NCI-H1105 (cell line): Measurements from ENCODE around the gene PRKD3.

Source experiments
- DNase-seq: peaks from one replicate; lab custom pipeline; 2025; lab: John Stamatoyannopoulos, UW

Gene PRKD3

DNA sequence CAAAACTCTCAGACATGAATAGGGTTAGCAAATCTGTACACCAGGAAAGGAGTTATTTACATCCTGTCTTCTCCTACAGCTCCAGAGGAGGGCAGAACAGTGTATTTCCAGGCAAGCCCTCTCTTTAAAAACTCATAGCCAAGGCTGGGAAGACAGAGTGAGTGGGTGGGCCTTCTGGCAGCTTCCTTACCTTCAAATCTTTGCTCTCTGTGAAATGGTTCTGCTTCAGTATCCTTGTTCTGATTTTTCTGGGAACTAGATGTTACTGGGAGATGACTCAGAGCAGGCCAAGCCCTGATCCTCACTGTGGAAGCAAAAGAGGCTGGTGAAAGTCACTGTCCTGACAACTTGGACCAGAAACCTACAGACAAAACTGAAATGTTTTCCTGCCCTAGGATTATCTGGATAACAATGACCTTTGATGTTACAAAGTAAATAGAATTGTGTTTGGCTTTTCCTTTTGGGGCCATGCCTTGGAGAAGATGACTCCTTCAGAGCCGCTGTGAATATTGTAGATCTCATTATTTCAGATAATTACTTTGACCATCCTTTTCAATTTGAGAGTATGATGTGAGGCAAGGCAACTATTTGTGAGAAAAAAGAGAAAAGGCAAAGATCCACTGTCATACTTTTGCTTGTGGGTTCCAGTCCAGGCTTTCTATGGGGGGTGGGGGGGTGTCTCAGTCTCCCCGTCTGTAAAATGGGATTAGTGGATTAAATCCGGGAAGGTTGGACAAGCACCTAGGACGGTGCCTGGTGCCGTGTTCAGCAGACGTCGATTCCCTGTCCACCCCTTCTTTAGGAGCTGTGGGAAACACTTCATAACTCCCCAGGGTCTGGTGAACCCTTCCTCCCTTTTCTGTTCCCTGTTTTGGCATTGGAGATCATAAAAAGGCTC lies 19.2 kb upstream of the PRKD3 start:
- no peak for DNase-seq

DNA sequence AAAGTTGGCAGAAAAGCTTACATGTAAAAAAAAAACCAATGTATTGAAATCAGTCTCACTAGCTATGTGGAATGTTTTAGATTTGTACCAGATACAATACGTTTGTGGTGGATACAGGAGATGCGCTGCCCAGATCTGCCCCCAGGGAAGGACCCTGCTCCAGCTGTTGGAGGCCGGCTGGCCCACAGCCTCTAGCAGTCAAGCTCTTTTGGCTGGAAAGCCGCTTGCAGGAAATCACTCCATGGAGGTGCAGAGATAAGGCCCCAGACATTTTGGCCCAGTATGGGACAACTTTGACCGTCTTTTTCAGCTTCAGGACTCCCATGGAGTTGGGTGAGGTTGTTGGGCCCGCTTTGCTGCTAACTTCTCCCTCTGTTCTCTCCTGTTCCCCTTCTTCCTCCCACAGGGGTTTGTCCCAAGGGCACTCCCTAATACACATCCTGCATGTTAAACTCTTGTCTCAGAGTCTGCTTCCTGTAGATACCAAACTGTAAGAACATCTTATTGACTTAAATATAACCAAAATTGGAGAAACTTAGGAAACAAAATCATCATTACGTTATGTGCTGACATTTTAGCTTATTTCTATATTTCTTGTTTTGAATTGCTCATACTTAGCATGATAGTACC lies 18.1 kb upstream of the PRKD3 start:
- DNase-seq = no peak

GRCh38 chr2:37340637-37341036 lies 16.0 kb upstream of the PRKD3 start:
- DNase-seq = no peak

GRCh38 chr2:37338933-37339332 lies 14.3 kb upstream of the PRKD3 start:
- DNase-seq = no peak

DNA sequence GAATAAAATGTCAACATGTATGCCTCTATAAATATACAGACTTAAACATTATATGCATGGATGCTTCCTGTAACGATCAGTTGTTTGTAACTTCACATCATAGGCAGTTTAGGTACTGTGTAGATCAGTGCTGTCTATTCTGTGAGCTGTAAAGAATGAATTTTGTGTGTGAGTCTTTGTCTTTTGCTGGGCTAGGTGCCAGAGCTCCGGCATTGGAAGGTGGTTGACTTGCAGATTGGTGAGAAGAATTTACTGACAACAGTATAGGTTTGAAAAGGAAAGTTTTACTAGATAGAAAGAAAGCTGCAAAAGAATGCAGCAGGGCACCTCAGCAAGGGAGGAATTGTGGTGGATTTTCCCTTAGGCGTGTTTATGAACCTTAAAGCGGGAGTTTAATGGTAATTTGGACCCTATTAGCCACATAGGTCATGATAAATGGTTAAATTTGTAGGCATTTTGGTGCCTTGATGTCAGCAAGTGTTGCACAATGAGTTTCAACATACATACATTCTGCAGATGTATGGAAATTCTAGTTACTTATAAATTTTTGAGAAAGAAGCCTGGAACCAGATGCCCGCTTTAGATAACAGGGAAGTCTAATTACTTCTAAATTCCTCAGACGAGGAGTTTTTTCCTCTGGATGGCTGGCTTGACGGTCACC lies 13.1 kb upstream of the PRKD3 start:
- DNase-seq = no peak

DNA sequence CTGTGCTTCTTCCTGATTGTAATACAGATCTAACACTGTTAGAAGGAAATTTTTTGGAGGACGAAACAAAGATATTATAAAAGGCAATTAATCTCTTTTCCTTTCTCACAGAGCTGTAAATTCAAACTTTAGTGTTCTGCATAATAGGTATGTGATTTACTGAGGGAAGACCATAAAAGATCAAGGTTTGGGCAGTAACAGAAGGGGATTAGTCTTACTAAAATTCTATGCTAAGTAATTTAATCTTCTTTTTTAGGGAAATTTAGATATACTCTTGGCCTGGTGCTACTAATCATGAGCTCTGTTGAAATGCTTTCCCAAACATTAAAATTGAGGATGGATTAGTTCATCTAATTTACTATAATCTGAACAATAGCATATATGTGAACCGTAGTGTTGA lies 11.0 kb upstream of the PRKD3 start:
- DNase-seq = no peak

DNA sequence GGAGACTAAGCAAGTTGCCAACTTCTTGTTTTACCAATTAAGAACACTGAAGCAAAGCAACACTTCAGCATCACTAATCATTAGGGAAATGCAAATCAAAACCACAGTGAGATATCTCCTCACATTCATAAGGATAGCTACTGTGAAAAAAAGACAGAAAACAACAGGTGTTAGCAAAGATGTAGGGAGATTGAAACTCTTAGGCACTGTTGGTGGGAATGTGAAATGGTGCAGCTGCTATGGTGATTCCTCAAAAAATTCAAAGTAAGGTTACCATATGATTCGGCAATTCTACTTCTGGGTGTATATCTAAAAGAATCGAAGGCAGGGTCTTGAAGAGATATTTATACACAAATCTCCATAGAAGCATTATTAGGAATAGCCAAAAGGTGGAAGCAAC lies 8.6 kb upstream of the PRKD3 start:
- no peak for DNase-seq

DNA sequence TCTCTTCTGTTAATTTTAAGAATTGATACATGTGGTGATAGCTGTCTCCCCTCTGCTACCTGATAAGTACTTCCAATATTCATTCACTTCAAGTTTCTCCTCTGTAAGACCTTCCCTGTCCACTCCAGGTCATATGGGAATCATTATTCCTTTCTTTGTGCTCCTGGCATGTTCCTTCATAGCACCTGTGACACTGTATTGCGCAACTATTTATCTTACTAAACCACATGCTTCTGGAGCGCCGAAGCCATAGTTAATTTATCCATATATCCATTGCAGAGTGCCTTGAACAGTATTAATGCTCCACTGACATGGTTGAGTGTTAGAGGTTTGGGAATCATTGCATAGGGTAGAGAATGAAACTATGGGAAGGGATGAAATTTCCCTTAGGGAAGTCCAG lies 7.9 kb upstream of the PRKD3 start:
- DNase-seq = no peak

GRCh38 chr2:37330681-37331080 lies 6.0 kb upstream of the PRKD3 start:
- no peak for DNase-seq

- DNase-seq = no peak
These were observed 2.4 kb upstream of the PRKD3 start for GRCh38 chr2:37326866-37327634.

GRCh38 chr2:37326285-37326684 lies 1.7 kb upstream of the PRKD3 start:
- DNase-seq = no peak

- DNase-seq = no peak
These were observed 1.0 kb upstream of the PRKD3 start for GRCh38 chr2:37325625-37326071.

DNA sequence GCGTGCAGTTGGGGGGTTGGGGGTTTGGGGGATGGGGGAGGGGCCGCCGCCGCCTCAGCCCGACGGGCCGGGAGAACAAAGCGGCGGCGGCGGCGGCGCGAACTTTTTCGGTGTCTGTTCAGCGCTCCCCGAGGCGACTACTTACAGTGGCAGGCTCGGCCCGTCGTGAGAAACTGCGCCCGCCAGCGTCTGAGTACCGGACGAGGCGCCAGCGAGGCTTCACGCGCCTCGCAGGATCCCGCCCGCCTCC lies 172 bp downstream of the PRKD3 start:
- DNase-seq = no peak

GRCh38 chr2:37323781-37324535 lies 675 bp downstream of the PRKD3 start:
- no peak for DNase-seq

- no peak for DNase-seq
These were observed 1.4 kb downstream of the PRKD3 start for GRCh38 chr2:37323176-37323780.

DNA sequence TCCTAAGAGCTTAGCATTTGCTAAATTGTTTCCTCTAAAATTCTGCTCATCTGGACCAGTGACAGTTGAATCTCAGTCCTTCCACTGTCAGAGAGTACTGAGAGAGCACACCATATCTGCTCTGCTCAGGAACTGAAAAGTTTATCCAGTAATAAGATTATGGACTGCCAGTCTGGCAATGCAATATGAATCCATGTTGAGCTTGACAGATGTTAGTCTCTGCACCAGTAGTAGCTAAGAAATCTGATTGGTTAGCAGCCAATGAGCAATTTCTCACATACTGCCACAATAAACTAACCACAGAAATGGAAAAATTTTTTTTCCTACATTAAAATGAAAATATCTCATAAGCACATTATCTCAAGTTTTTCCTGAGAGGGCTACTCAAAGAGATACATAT lies 2.3 kb downstream of the PRKD3 start:
- no peak for DNase-seq

- DNase-seq = no peak
These were observed 3.5 kb downstream of the PRKD3 start for GRCh38 chr2:37321029-37321682.

- DNase-seq = no peak
These were observed 4.7 kb downstream of the PRKD3 start for GRCh38 chr2:37319754-37320609.

- no peak for DNase-seq
These were observed 6.2 kb downstream of the PRKD3 start for GRCh38 chr2:37318401-37318800.

- no peak for DNase-seq
These were observed 6.9 kb downstream of the PRKD3 start for GRCh38 chr2:37317746-37318145.
